SK-N-SH treated with all-trans-retinoic acid at 6 μM for 48 hours (cell line): ENCODE measurements around the gene SAMD4A.
A peak's percentile ranks its signal among the peaks of the same experiment; 100 is the strongest.

Experiments
- ATAC-seq: fragments of 200-7000 bp; cut with Tn5 transposase; 3 replicates; pipeline ENCODE4 v1.9.1; 2020; ENCODE audit warnings: mild to moderate bottlenecking, moderate library complexity
- ARNTL ChIP-seq: fragments of 450-650 bp; formaldehyde crosslinking; IDR thresholded peaks from 2 replicates; pipeline ENCODE4 v1.5.0; 2020; ENCODE audit warnings: low read depth, mild to moderate bottlenecking, moderate library complexity, borderline replicate concordance
- BACH2 ChIP-seq: fragments of 250-450 bp; sonication (Bioruptor Pico); IDR thresholded peaks from 2 replicates; pipeline ENCODE4 v1.9.0; 2021; ENCODE audit warnings: mild to moderate bottlenecking, borderline replicate concordance
- CSDC2 ChIP-seq: fragments of 250-450 bp; sonication (Bioruptor Pico); IDR thresholded peaks from 2 replicates; pipeline ENCODE4 v1.5.0; 2020; ENCODE audit warnings: mild to moderate bottlenecking, moderate library complexity
- ISL1 ChIP-seq: fragments of 250-450 bp; sonication (Bioruptor Pico); IDR thresholded peaks from 2 replicates; pipeline ENCODE4 v2.1.2; 2022; ENCODE audit warnings: mild to moderate bottlenecking, moderate library complexity
- OSR1 ChIP-seq: fragments of 250-450 bp; sonication (Bioruptor Pico); IDR thresholded peaks from 2 replicates; pipeline ENCODE4 v1.8.0; 2022; ENCODE audit warnings: moderate library complexity, mild to moderate bottlenecking, inconsistent platforms
- PPARA ChIP-seq: fragments of 250-450 bp; sonication (Bioruptor Pico); IDR thresholded peaks from 2 replicates; pipeline ENCODE4 v1.5.0; 2020; ENCODE audit warnings: mild to moderate bottlenecking, borderline replicate concordance
- RARB ChIP-seq: fragments of 250-450 bp; sonication (Bioruptor Pico); IDR thresholded peaks from 2 replicates; pipeline ENCODE4 v1.8.0; 2021; ENCODE audit warnings: mild to moderate bottlenecking, moderate library complexity
- SNAI2 ChIP-seq: fragments of 250-450 bp; sonication (Bioruptor Pico); IDR thresholded peaks from 2 replicates; pipeline ENCODE4 v1.5.0; 2020; ENCODE audit warnings: mild to moderate bottlenecking, moderate library complexity
- TCF4 ChIP-seq: fragments of 250-450 bp; sonication (Bioruptor Pico); IDR thresholded peaks from 2 replicates; pipeline ENCODE4 v1.8.0; 2021; ENCODE audit warnings: mild to moderate bottlenecking, moderate library complexity, borderline replicate concordance
- TOX ChIP-seq: fragments of 250-450 bp; sonication (Bioruptor Pico); IDR thresholded peaks from 2 replicates; pipeline ENCODE4 v1.8.0; 2021; ENCODE audit warnings: mild to moderate bottlenecking, moderate library complexity, borderline replicate concordance
- ZC3H10 ChIP-seq: fragments of 250-450 bp; sonication (Bioruptor Pico); IDR thresholded peaks from 2 replicates; pipeline ENCODE4 v1.5.1; 2021; ENCODE audit warnings: mild to moderate bottlenecking, moderate library complexity
- ZFP3 ChIP-seq: fragments of 250-450 bp; sonication (Bioruptor Pico); IDR thresholded peaks from 2 replicates; pipeline ENCODE4 v1.5.0; 2020; ENCODE audit warnings: mild to moderate bottlenecking, moderate library complexity
- ZFP30 ChIP-seq: fragments of 450-650 bp; formaldehyde crosslinking; IDR thresholded peaks from 2 replicates; pipeline ENCODE4 v1.5.0; 2022; ENCODE audit warnings: mild to moderate bottlenecking, moderate library complexity
- ZNF565 ChIP-seq: fragments of 450-650 bp; formaldehyde crosslinking; conservative IDR thresholded peaks from 2 replicates; pipeline ENCODE4 v1.5.0; 2020; ENCODE audit warnings: low read depth, mild to moderate bottlenecking, moderate library complexity
- ZNF70 ChIP-seq: fragments of 450-650 bp; formaldehyde crosslinking; IDR thresholded peaks from 2 replicates; pipeline ENCODE4 v1.5.0; 2020; ENCODE audit warnings: mild to moderate bottlenecking, moderate library complexity
- ZNF8 ChIP-seq: fragments of 450-650 bp; formaldehyde crosslinking; IDR thresholded peaks from 2 replicates; pipeline ENCODE4 v1.5.0; 2020; ENCODE audit warnings: mild to moderate bottlenecking, moderate library complexity
- TF ChIP-seq, protein P1 (sequence below): fragments of 250-450 bp; sonication (Bioruptor Pico); IDR thresholded peaks from 2 replicates; pipeline ENCODE4 v1.5.1; 2020; ENCODE audit warnings: low read depth, mild to moderate bottlenecking, moderate library complexity
- TF ChIP-seq, protein P2 (sequence below): fragments of 250-450 bp; sonication (Bioruptor Pico); IDR thresholded peaks from 2 replicates; pipeline ENCODE4 v1.8.0; 2020; ENCODE audit warnings: mild to moderate bottlenecking, moderate library complexity, borderline replicate concordance
- TF ChIP-seq, protein P3 (sequence below): fragments of 250-450 bp; sonication (Bioruptor Pico); IDR thresholded peaks from 2 replicates; pipeline ENCODE4 v1.5.0; 2020; ENCODE audit warnings: mild to moderate bottlenecking, moderate library complexity
- TF ChIP-seq, protein P4 (sequence below): fragments of 250-450 bp; sonication (Bioruptor Pico); IDR thresholded peaks from 2 replicates; pipeline ENCODE4 v1.8.0; 2021; ENCODE audit warnings: low read depth, mild to moderate bottlenecking, moderate library complexity, borderline replicate concordance

The SAMD4A gene

DNA sequence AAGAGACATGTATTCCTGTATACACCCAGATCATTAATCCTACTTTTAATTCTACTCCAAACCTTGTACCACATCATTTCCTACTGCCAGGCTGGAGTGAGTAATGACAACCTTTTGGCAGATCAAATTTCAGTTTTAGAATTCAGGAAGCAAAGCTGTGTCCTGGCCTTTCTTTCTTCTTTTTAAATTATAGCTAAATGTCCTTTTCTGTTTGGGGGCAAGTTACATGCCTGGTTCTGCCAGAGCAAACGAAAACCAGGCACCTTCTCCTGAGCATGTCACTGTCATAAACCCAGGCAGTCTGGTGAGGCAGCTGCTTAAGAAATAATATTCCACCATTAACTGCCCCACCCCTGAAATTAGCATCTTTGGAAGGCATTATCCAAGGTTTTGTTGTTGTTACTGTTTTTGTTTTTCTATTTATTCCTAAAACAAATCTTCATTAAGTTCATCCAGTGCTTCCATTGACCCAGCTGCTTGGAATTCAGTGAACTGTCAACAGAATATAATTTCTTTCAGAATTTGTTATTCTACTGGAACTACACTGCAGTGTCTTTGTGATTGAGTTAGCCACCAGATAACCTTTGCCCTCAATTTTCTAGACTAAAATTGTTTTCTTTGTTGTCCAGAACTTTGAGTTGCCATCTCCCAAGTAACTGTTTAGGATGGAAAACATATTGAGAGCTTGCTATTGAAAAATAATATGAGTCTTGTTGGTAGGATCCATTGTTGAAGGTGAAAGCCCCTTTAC, 33.2 kb downstream of the SAMD4A start:
- ATAC-seq, result peak; percentile 65
- TF ChIP-seq ZC3H10, result no peak

- TF ChIP-seq ISL1 (peak; percentile 24; the same call in 1 of the 2 replicates), ZFP30 (CRISPR knock-in tag) (no peak)
Observed at GRCh38 chr14:54600717-54601109, 33.8 kb downstream of the SAMD4A start.

GRCh38 chr14:54603362-54603761, 36.4 kb downstream of the SAMD4A start:
- peak; percentile 11; the same call in 1 of the 3 replicates for ATAC-seq
- TF ChIP-seq, protein P1, sequence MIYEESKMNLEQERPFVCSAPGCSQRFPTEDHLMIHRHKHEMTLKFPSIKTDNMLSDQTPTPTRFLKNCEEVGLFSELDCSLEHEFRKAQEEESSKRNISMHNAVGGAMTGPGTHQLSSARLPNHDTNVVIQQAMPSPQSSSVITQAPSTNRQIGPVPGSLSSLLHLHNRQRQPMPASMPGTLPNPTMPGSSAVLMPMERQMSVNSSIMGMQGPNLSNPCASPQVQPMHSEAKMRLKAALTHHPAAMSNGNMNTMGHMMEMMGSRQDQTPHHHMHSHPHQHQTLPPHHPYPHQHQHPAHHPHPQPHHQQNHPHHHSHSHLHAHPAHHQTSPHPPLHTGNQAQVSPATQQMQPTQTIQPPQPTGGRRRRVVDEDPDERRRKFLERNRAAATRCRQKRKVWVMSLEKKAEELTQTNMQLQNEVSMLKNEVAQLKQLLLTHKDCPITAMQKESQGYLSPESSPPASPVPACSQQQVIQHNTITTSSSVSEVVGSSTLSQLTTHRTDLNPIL, result no peak
- TF ChIP-seq TOX (CRISPR knock-in tag) (no peak), TCF4 (CRISPR knock-in tag) (no peak), ISL1 (0 out of 2 replicates have a peak, but pooled peaks have one; percentile 9), ZNF565 (no peak), ZNF70 (no peak), ZFP30 (CRISPR knock-in tag) (no peak)
- TF ChIP-seq, protein P2, sequence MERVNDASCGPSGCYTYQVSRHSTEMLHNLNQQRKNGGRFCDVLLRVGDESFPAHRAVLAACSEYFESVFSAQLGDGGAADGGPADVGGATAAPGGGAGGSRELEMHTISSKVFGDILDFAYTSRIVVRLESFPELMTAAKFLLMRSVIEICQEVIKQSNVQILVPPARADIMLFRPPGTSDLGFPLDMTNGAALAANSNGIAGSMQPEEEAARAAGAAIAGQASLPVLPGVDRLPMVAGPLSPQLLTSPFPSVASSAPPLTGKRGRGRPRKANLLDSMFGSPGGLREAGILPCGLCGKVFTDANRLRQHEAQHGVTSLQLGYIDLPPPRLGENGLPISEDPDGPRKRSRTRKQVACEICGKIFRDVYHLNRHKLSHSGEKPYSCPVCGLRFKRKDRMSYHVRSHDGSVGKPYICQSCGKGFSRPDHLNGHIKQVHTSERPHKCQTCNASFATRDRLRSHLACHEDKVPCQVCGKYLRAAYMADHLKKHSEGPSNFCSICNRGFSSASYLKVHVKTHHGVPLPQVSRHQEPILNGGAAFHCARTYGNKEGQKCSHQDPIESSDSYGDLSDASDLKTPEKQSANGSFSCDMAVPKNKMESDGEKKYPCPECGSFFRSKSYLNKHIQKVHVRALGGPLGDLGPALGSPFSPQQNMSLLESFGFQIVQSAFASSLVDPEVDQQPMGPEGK (CRISPR knock-in tag), result no peak
- TF ChIP-seq, all 23 proteins: peak for 1

More at GRCh38 chr14:54600717-54601109, 33.8 kb downstream of the SAMD4A start:
- ATAC-seq, result peak; percentile 71

DNA sequence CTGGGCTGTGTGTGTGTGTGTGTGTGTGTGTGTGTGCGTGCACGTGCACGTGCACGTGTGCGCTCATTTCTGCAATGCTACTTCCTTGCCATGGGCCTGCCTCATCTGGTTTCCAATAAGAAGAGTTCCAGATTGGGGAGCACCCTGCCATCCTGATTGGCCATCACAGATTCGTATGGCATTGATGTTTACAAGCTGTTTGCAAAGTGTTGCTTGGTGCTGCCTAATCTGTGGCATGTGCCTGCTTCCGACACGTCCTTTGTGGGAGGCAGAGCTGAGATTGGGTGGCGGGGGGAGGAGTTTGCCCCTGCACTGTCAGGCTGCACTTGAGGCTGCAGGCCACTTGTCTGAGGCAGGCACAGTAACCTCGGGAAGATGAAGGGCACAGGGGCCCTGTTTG, 39.2 kb downstream of the SAMD4A start:
- TF ChIP-seq, protein P1, result no peak
- TF ChIP-seq ZNF8, result no peak
- TF ChIP-seq ISL1, result no peak
- no peak for TF ChIP-seq SNAI2 (CRISPR knock-in tag)
- no peak for TF ChIP-seq ZNF70
- TF ChIP-seq ARNTL (CRISPR knock-in tag), result no peak
- no peak for TF ChIP-seq CSDC2 (CRISPR knock-in tag)
- no peak for TF ChIP-seq TOX (CRISPR knock-in tag)
- TF ChIP-seq OSR1 (CRISPR knock-in tag), result no peak
- no peak for TF ChIP-seq RARB (CRISPR knock-in tag)
- TF ChIP-seq ZC3H10, result no peak
- TF ChIP-seq, protein P3, sequence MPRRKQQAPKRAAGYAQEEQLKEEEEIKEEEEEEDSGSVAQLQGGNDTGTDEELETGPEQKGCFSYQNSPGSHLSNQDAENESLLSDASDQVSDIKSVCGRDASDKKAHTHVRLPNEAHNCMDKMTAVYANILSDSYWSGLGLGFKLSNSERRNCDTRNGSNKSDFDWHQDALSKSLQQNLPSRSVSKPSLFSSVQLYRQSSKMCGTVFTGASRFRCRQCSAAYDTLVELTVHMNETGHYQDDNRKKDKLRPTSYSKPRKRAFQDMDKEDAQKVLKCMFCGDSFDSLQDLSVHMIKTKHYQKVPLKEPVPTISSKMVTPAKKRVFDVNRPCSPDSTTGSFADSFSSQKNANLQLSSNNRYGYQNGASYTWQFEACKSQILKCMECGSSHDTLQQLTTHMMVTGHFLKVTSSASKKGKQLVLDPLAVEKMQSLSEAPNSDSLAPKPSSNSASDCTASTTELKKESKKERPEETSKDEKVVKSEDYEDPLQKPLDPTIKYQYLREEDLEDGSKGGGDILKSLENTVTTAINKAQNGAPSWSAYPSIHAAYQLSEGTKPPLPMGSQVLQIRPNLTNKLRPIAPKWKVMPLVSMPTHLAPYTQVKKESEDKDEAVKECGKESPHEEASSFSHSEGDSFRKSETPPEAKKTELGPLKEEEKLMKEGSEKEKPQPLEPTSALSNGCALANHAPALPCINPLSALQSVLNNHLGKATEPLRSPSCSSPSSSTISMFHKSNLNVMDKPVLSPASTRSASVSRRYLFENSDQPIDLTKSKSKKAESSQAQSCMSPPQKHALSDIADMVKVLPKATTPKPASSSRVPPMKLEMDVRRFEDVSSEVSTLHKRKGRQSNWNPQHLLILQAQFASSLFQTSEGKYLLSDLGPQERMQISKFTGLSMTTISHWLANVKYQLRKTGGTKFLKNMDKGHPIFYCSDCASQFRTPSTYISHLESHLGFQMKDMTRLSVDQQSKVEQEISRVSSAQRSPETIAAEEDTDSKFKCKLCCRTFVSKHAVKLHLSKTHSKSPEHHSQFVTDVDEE (CRISPR knock-in tag), result no peak
- TF ChIP-seq PPARA (CRISPR knock-in tag), result no peak
- TF ChIP-seq ZFP3 (CRISPR knock-in tag), result no peak
- TF ChIP-seq, protein P2 (CRISPR knock-in tag), result no peak
- no peak for TF ChIP-seq BACH2
- TF ChIP-seq, protein P4, sequence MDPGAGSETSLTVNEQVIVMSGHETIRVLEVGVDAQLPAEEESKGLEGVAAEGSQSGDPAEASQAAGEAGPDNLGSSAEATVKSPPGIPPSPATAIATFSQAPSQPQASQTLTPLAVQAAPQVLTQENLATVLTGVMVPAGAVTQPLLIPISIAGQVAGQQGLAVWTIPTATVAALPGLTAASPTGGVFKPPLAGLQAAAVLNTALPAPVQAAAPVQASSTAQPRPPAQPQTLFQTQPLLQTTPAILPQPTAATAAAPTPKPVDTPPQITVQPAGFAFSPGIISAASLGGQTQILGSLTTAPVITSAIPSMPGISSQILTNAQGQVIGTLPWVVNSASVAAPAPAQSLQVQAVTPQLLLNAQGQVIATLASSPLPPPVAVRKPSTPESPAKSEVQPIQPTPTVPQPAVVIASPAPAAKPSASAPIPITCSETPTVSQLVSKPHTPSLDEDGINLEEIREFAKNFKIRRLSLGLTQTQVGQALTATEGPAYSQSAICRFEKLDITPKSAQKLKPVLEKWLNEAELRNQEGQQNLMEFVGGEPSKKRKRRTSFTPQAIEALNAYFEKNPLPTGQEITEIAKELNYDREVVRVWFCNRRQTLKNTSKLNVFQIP (CRISPR knock-in tag), result no peak
- TF ChIP-seq TCF4 (CRISPR knock-in tag), result no peak
- TF ChIP-seq ZFP30 (CRISPR knock-in tag), result no peak
- TF ChIP-seq ZNF565, result no peak
- peak; percentile 55 for ATAC-seq
